Natural killer cell (primary cell): ENCODE measurements around the gene GALNT10. TPM values are rescaled to one million over a fixed set of nuclear protein-coding genes. Genes with fewer than 3 reads are reported as not detected.

ENCODE experiments used
- ATAC-seq, 3 donors: fragments of 150-1000 bp in 2 of 3; fragments of 200-7000 bp in 1 of 3; cut with Tn5 transposase; 1 replicate in 1 of 3; 2 replicates in 2 of 3; pipeline ENCODE4 v1.10.0; 2021; ENCODE audit warnings: mild to moderate bottlenecking in 2 of 3, moderate library complexity in 2 of 3
- DNase-seq, 2 donors: peaks; one replicate each; pipeline versions ENCODE4 v3.0.0 to v3.0.0-alpha.2; 2013 to 2021; ENCODE audit warnings: mixed read lengths in 1 of 2
- H3K27ac ChIP-seq: one replicate; pipeline ENCODE4 v1.5.1; 2013; ENCODE audit warnings: mild to moderate bottlenecking, low read length
- H3K27me3 ChIP-seq: one replicate; pipeline ENCODE4 v1.6.1; 2013; ENCODE audit warnings: low read length; ENCODE audit not compliant: control insufficient read depth, insufficient read depth
- H3K36me3 ChIP-seq: one replicate; pipeline ENCODE4 v1.6.1; 2013; ENCODE audit warnings: low read length; ENCODE audit not compliant: control insufficient read depth, insufficient read depth
- H3K4me1 ChIP-seq: one replicate; pipeline ENCODE4 v1.6.1; 2013; ENCODE audit warnings: low read length; ENCODE audit not compliant: control insufficient read depth, insufficient read depth
- H3K4me3 ChIP-seq: one replicate; pipeline ENCODE4 v1.5.1; 2013; ENCODE audit warnings: low read length
- H3K9me3 ChIP-seq: one replicate; pipeline ENCODE4 v1.6.1; 2013; ENCODE audit warnings: low read length; ENCODE audit not compliant: control insufficient read depth, insufficient read depth
- H3K27ac Mint-ChIP-seq, 2 donors: one replicate each; pipeline ENCODE4 v1.8.0; 2022; ENCODE audit warnings: mild to moderate bottlenecking in 2 of 2, mixed read lengths in 2 of 2, moderate library complexity in 1 of 2
- H3K27me3 Mint-ChIP-seq, 2 donors: one replicate each; pipeline ENCODE4 v1.8.0; 2022; ENCODE audit warnings: low read depth in 2 of 2, mixed read lengths in 2 of 2
- H3K36me3 Mint-ChIP-seq: one replicate; pipeline ENCODE4 v1.8.0; 2022; ENCODE audit warnings: mixed read lengths
- H3K4me1 Mint-ChIP-seq, 2 donors: one replicate each; pipeline ENCODE4 v1.8.0; 2022; ENCODE audit warnings: mixed read lengths in 2 of 2
- H3K4me3 Mint-ChIP-seq: one replicate; pipeline ENCODE4 v1.8.0; 2022; ENCODE audit warnings: mild to moderate bottlenecking, moderate library complexity, mixed read lengths
- H3K9me3 Mint-ChIP-seq, 2 donors: one replicate each; pipeline ENCODE4 v1.8.0; 2022; ENCODE audit warnings: mixed read lengths in 2 of 2
- CTCF ChIP-seq: fragments of 200-600 bp; IDR thresholded peaks from one replicate; pipeline ENCODE4 v1.8.0; 2022; ENCODE audit warnings: antibody characterized with exemption
- WGBS: methylation state at CpG from one replicate; pipeline ENCODE4 v1.1.7; 2013; ENCODE audit warnings: missing lambda C conversion rate; ENCODE audit not compliant: insufficient coverage; 5-methylcytosine and 5-hydroxymethylcytosine counted together
- intact Hi-C: fragments of 100-400 bp; cut with micrococcal nuclease; formaldehyde crosslinking; loops from one replicate; pipeline ENCODE4 v1.14.2; 2022
- total RNA-seq, 4 donors: library from RNA; stranded (reverse); fragments of 120-200 nt in 1 of 4; gene quantifications; one replicate each; pipeline versions ENCODE4 v1.2.3 to v1.2.4, GENCODE V29; 2013 to 2022

The GALNT10 gene
- total RNA-seq, 3 donors from 2014 or later (not counting 1 experiment from before 2014, with no cell fraction given): 77.0 to 92.6 (median 77.6) TPM

- H3K9me3 ChIP-seq: no peaks in the 10 kb centered on the region
- 88% methylated on average over 4 of the region's 4 CpGs for whole genome bisulfite sequencing
- peaks cover 54 to 63% of the 10 kb centered on the region in 2 donors for H3K4me1 Mint-ChIP-seq
- peaks cover 8% of the 10 kb centered on the region for H3K36me3 Mint-ChIP-seq
- H3K4me1 ChIP-seq: peaks cover 17% of the 10 kb centered on the region
- TF ChIP-seq CTCF: no peak
- intact Hi-C loops: no loop called here
- H3K27ac ChIP-seq: no peak overlapping the region
- H3K27me3 Mint-ChIP-seq: no peaks in the 10 kb centered on the region
- no peaks in the 10 kb centered on the region for H3K27me3 ChIP-seq
- no peak overlapping the region for H3K4me3 Mint-ChIP-seq
- peak overlapping the region; percentile 46 to 66 for H3K27ac Mint-ChIP-seq
- DNase-seq (no peak), ATAC-seq (no peak)
- H3K9me3 Mint-ChIP-seq: no peaks in the 10 kb centered on the region
- peaks cover 9% of the 10 kb centered on the region for H3K36me3 ChIP-seq
- H3K4me3 ChIP-seq: no peak overlapping the region
Measured at GRCh38 chr5:154217462-154217861, 26.9 kb downstream of the GALNT10 start.

GRCh38 chr5:154218786-154219185 lies 28.3 kb downstream of the GALNT10 start:
- WGBS: 97% methylated on average over 8 of the region's 8 CpGs
- Mint-ChIP-seq H3K27me3 (no peaks in the 10 kb centered on the region), H3K27ac (peak overlapping the region; percentile 86 to 89), H3K4me3 (no peak overlapping the region), H3K36me3 (peaks cover 8% of the 10 kb centered on the region), H3K4me1 (peaks cover 65 to 76% of the 10 kb centered on the region in 2 donors), H3K9me3 (no peaks in the 10 kb centered on the region)
- intact Hi-C loops: no loop called here
- peaks cover 17% of the 10 kb centered on the region for H3K4me1 ChIP-seq
- no peak for TF ChIP-seq CTCF
- H3K4me3 ChIP-seq: no peak overlapping the region
- no peak for DNase-seq
- no peak overlapping the region for H3K27ac ChIP-seq
- H3K9me3 ChIP-seq: no peaks in the 10 kb centered on the region
- no peak for ATAC-seq
- H3K27me3 ChIP-seq: no peaks in the 10 kb centered on the region
- peaks cover 9% of the 10 kb centered on the region for H3K36me3 ChIP-seq

GRCh38 chr5:154220625-154221024 lies 30.1 kb downstream of the GALNT10 start:
- H3K36me3 ChIP-seq: peaks cover 9% of the 10 kb centered on the region
- peaks cover 17% of the 10 kb centered on the region for H3K4me1 ChIP-seq
- Mint-ChIP-seq H3K27ac (peak overlapping the region; percentile 86 to 89), H3K27me3 (no peaks in the 10 kb centered on the region), H3K36me3 (peaks cover 8% of the 10 kb centered on the region), H3K9me3 (no peaks in the 10 kb centered on the region), H3K4me3 (no peak overlapping the region), H3K4me1 (peaks cover 56 to 71% of the 10 kb centered on the region in 2 donors)
- DNase-seq (no peak), ATAC-seq (no peak)
- TF ChIP-seq CTCF: no peak
- intact Hi-C loops: no loop called here
- no peak overlapping the region for H3K27ac ChIP-seq
- H3K4me3 ChIP-seq: no peak overlapping the region
- no peaks in the 10 kb centered on the region for H3K27me3 ChIP-seq
- H3K9me3 ChIP-seq: no peaks in the 10 kb centered on the region

GRCh38 chr5:154221371-154221896 lies 30.9 kb downstream of the GALNT10 start:
- H3K4me3 Mint-ChIP-seq: no peak overlapping the region
- H3K27me3 ChIP-seq: no peaks in the 10 kb centered on the region
- ATAC-seq (peak; percentile 93 to 99 (median 99)), DNase-seq (peak; percentile 41 to 80)
- H3K9me3 ChIP-seq: no peaks in the 10 kb centered on the region
- no peak overlapping the region for H3K4me3 ChIP-seq
- peak overlapping the region; percentile 48 for H3K27ac ChIP-seq
- peaks cover 8% of the 10 kb centered on the region for H3K36me3 Mint-ChIP-seq
- H3K27me3 Mint-ChIP-seq: no peaks in the 10 kb centered on the region
- H3K27ac Mint-ChIP-seq: peak overlapping the region; percentile 86 to 89
- peaks cover 9% of the 10 kb centered on the region for H3K36me3 ChIP-seq
- intact Hi-C loops: no loop called here
- no peaks in the 10 kb centered on the region for H3K9me3 Mint-ChIP-seq
- no peak for TF ChIP-seq CTCF
- peaks cover 17% of the 10 kb centered on the region for H3K4me1 ChIP-seq
- peaks cover 53 to 71% of the 10 kb centered on the region in 2 donors for H3K4me1 Mint-ChIP-seq
- WGBS: 37% methylated on average over 8 of the region's 8 CpGs
